EH (cell line): Measurements from ENCODE around the gene KAT6B.

Experiments
- DNase-seq: peaks from one replicate; pipeline ENCODE4 v3.0.0-alpha.2; 2015; ENCODE audit warnings: low read depth

KAT6B gene

GRCh38 chr10:75068523-75068922 lies 242.1 kb downstream of the KAT6B start:
- DNase-seq: no peak

- DNase-seq: no peak
Measured at GRCh38 chr10:75070476-75070875, 244.1 kb downstream of the KAT6B start.

- peak; percentile 14 for DNase-seq
Measured at GRCh38 chr10:75070961-75071428, 244.6 kb downstream of the KAT6B start.

- DNase-seq: no peak
Measured at GRCh38 chr10:75071756-75072155, 245.4 kb downstream of the KAT6B start.

- no peak for DNase-seq
Measured at GRCh38 chr10:75072727-75073126, 246.3 kb downstream of the KAT6B start.

GRCh38 chr10:75073442-75073841 lies 247.0 kb downstream of the KAT6B start:
- DNase-seq: no peak

GRCh38 chr10:75074711-75075445 lies 248.5 kb downstream of the KAT6B start:
- no peak for DNase-seq

- no peak for DNase-seq
Measured at GRCh38 chr10:75076348-75076747, 249.9 kb downstream of the KAT6B start.

- DNase-seq: no peak
Measured at GRCh38 chr10:75079436-75080083, 253.2 kb downstream of the KAT6B start.

GRCh38 chr10:75080554-75080953 lies 254.2 kb downstream of the KAT6B start:
- DNase-seq: no peak

- DNase-seq: no peak
Measured at GRCh38 chr10:75081379-75081778, 255.0 kb downstream of the KAT6B start.
